ENCODE data around the gene AKAP13. TPM values are rescaled to one million over a fixed set of nuclear protein-coding genes. Genes with fewer than 3 reads are reported as not detected.

The AKAP13 gene
- total RNA-seq, 1 experiment from 2014 or later = 47.3 TPM

GRCh38 chr15:85614059-85614458 is 233.7 kb downstream of the AKAP13 start:
- Mint-ChIP-seq H3K9me3 (no peaks in the 10 kb centered on the region), H3K4me1 (peaks cover 12 to 14% of the 10 kb centered on the region in 2 experiments; a peak in 3 of 4 replicates)
- H3K27ac ChIP-seq (ENCODE audit: insufficient read length, low read depth, low read length) = no peak overlapping the region

More at GRCh38 chr15:85614059-85614458, 233.7 kb downstream of the AKAP13 start:
- Histone ChIP-seq H4K20me1 (ENCODE audit: control insufficient read depth, insufficient read depth, insufficient read length) (no peaks in the 10 kb centered on the region), H3K4me2 (ENCODE audit: insufficient read depth, insufficient read length, low read length) (no peak overlapping the region), H3K4ac (ENCODE audit: low read depth, low read length) (no peak overlapping the region), H2BK5ac (ENCODE audit: insufficient read length, low read length) (no peak overlapping the region), H3K4me1 (ENCODE audit: insufficient read depth, low read length) (peaks cover 7% of the 10 kb centered on the region), H3K18ac (ENCODE audit: insufficient read length, low read depth, low read length) (no peak overlapping the region), H3K79me1 (ENCODE audit: insufficient read depth, low read depth, low read length, poor library complexity, severe bottlenecking) (no peaks in the 10 kb centered on the region), H4K8ac (replicated peaks; ENCODE audit: insufficient read length, low read depth, low read length) (no peak overlapping the region), H3K23ac (ENCODE audit: insufficient read length, low read depth, low read length) (no peak overlapping the region), H2BK15ac (ENCODE audit: low read depth, low read length) (no peak overlapping the region), H2BK20ac (ENCODE audit: low read depth, low read length, poor library complexity, severe bottlenecking) (no peak overlapping the region), H3K27me3 (ENCODE audit: insufficient read depth, low read length) (no peaks in the 10 kb centered on the region), H4K5ac (ENCODE audit: insufficient read length, low read depth, low read length) (no peak overlapping the region), H3T11ph (ENCODE audit: low read length) (no peak overlapping the region), H2BK12ac (ENCODE audit: insufficient read length, low read depth, low read length) (no peak overlapping the region), H3K9me3 (ENCODE audit: control insufficient read depth, low read depth, low read length) (no peaks in the 10 kb centered on the region), H3K9ac (ENCODE audit: extremely low read depth, insufficient read length, low read length) (no peak overlapping the region), H3K14ac (ENCODE audit: insufficient read depth, low read length) (no peak overlapping the region), H3K56ac (ENCODE audit: insufficient read length, low read depth, low read length) (no peak overlapping the region), H2BK120ac (ENCODE audit: low read depth, low read length, poor library complexity, severe bottlenecking) (no peak overlapping the region), H2AFZ (ENCODE audit: low read length) (no peak overlapping the region), H4K91ac (ENCODE audit: insufficient read length, low read depth, low read length) (no peak overlapping the region), H3K79me2 (ENCODE audit: insufficient read depth, low read length) (no peaks in the 10 kb centered on the region; the same call in 1 of the 2 replicates), H3K23me2 (ENCODE audit: insufficient read length, low read depth, low read length, poor library complexity, severe bottlenecking) (no peaks in the 10 kb centered on the region), H2AK5ac (ENCODE audit: insufficient read length, low read length) (no peak overlapping the region)
- no peak for DNase-seq
- no peaks in the 10 kb centered on the region for H3K36me3 Mint-ChIP-seq (ENCODE audit: insufficient read depth in 1 of 3, low read depth in 3 of 3)
- H3K27me3 Mint-ChIP-seq (ENCODE audit: low read depth) = no peaks in the 10 kb centered on the region
- H3K27ac Mint-ChIP-seq = no peak overlapping the region
- TF ChIP-seq CTCF (conservative IDR thresholded peaks at IDR 0.05) = no peak
- WGBS (ENCODE audit: extremely low coverage, insufficient read length, low lambda C conversion rate) = no CpG with 5 or more reads among the region's 5 CpGs
- H3K4me3 Mint-ChIP-seq = no peak overlapping the region
